ENCODE data around the gene GCK. TPM values are rescaled to one million over a fixed set of nuclear protein-coding genes. Genes with fewer than 3 reads are reported as not detected.

Gene GCK
- total RNA-seq, 4 donors from 2014 or later, result 0.16 to 0.96 TPM; not detected in 2

DNA sequence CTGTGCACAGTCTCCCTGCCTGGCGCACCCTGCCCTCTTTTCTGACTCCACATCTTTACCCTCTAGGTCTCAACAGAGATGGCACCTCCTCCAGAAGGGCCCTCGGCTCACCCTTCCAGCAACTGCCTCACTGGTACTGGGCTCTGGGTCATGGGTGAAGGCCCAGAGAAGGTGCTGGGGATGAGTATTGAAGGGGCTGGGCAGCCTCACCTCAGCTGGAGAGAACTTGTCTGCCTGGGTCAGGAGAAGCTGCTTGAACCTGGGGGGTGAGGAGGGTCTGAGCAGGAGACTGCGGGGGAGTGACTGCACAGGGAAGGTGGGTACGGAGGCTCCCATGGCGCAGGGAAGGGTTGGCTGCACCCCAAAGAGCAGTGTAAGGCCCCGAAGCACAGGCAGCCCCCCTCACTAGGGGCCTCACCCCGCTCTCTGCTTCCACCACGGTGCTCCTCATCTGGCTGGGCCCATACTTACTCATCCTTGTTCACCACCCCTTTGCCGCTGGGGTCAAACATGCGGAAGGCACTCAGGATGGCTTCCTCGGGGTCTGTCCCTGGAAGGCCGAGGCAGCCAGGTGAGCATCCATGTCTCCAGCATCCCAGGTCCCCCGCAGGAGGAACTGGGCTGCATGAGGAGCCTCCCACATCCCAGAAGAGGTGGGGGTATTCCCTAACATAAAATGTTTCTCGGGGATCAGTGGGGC, 49.8 kb downstream of the GCK start:
- 92% methylated on average over 14 of the region's 14 CpGs; no CpG with 5 or more reads in 1 of the 2 donors for WGBS, 2 donors (ENCODE audit: low coverage in 1 of 2)
- intact Hi-C loops (cut with DNase I; ENCODE audit: low total_unique reads), result no loop called here
- Histone ChIP-seq H3K4me1 (no peaks in the 10 kb centered on the region), H3K36me3 (no peaks in the 10 kb centered on the region), H3K4me3 (no peak overlapping the region), H3K27ac (no peak overlapping the region), H3K27me3 (no peaks in the 10 kb centered on the region), H3K9me3 (no peaks in the 10 kb centered on the region)
- DNase-seq, result no peak
- TF ChIP-seq EP300 (IDR thresholded peaks at IDR 0.05; ENCODE audit: low read depth), result no peak
- no peak for TF ChIP-seq POLR2A (IDR thresholded peaks at IDR 0.05)
- TF ChIP-seq, protein P1, sequence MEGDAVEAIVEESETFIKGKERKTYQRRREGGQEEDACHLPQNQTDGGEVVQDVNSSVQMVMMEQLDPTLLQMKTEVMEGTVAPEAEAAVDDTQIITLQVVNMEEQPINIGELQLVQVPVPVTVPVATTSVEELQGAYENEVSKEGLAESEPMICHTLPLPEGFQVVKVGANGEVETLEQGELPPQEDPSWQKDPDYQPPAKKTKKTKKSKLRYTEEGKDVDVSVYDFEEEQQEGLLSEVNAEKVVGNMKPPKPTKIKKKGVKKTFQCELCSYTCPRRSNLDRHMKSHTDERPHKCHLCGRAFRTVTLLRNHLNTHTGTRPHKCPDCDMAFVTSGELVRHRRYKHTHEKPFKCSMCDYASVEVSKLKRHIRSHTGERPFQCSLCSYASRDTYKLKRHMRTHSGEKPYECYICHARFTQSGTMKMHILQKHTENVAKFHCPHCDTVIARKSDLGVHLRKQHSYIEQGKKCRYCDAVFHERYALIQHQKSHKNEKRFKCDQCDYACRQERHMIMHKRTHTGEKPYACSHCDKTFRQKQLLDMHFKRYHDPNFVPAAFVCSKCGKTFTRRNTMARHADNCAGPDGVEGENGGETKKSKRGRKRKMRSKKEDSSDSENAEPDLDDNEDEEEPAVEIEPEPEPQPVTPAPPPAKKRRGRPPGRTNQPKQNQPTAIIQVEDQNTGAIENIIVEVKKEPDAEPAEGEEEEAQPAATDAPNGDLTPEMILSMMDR (IDR thresholded peaks at IDR 0.05), result no peak
- TF ChIP-seq POLR2AphosphoS5 (IDR thresholded peaks at IDR 0.05), result no peak
- in situ Hi-C loops (cut with MboI; ENCODE audit: low pct_ligation_motif_present in 1 of 4, low pct_unique_long_range_greater_than_20kb in 1 of 4, low sequenced_read_pairs in 3 of 4), result no loop called here

GRCh38 chr7:44138698-44139097, 50.5 kb downstream of the GCK start:
- no peak for TF ChIP-seq POLR2A (IDR thresholded peaks at IDR 0.05)
- TF ChIP-seq, protein P1 (IDR thresholded peaks at IDR 0.05), result no peak
- TF ChIP-seq EP300 (IDR thresholded peaks at IDR 0.05; ENCODE audit: low read depth), result no peak
- TF ChIP-seq POLR2AphosphoS5 (IDR thresholded peaks at IDR 0.05), result no peak
- 80% methylated on average over 8 of the region's 8 CpGs; no CpG with 5 or more reads in 1 of the 2 donors for WGBS, 2 donors (ENCODE audit: low coverage in 1 of 2)
- no peaks in the 10 kb centered on the region for H3K27me3 ChIP-seq
- in situ Hi-C loops (cut with MboI; ENCODE audit: low pct_ligation_motif_present in 1 of 4, low pct_unique_long_range_greater_than_20kb in 1 of 4, low sequenced_read_pairs in 3 of 4), result no loop called here
- H3K4me3 ChIP-seq, result no peak overlapping the region
- no peak for DNase-seq
- H3K9me3 ChIP-seq, result no peaks in the 10 kb centered on the region
- H3K36me3 ChIP-seq, result no peaks in the 10 kb centered on the region
- intact Hi-C loops (cut with DNase I; ENCODE audit: low total_unique reads), result no loop called here
- no peaks in the 10 kb centered on the region for H3K4me1 ChIP-seq
- no peak overlapping the region for H3K27ac ChIP-seq

- Histone ChIP-seq H3K27me3 (no peaks in the 10 kb centered on the region), H3K27ac (no peak overlapping the region), H3K4me3 (no peak overlapping the region), H3K9me3 (no peaks in the 10 kb centered on the region), H3K36me3 (no peaks in the 10 kb centered on the region), H3K4me1 (no peaks in the 10 kb centered on the region)
- in situ Hi-C loops (cut with MboI; ENCODE audit: low pct_ligation_motif_present in 1 of 4, low pct_unique_long_range_greater_than_20kb in 1 of 4, low sequenced_read_pairs in 3 of 4), result no loop called here
- 84 to 95% methylated on average over 5 of the region's 5 CpGs for WGBS, 2 donors (ENCODE audit: low coverage in 1 of 2)
- no peak for TF ChIP-seq POLR2AphosphoS5 (IDR thresholded peaks at IDR 0.05)
- no peak for TF ChIP-seq EP300 (IDR thresholded peaks at IDR 0.05; ENCODE audit: low read depth)
- TF ChIP-seq POLR2A (IDR thresholded peaks at IDR 0.05), result no peak
- TF ChIP-seq, protein P1 (IDR thresholded peaks at IDR 0.05), result no peak
- intact Hi-C loops (cut with DNase I; ENCODE audit: low total_unique reads), result no loop called here
- DNase-seq, result no peak
Observed at GRCh38 chr7:44136731-44137130, 52.5 kb downstream of the GCK start.

- H3K4me3 ChIP-seq, result no peak overlapping the region
- DNase-seq, result no peak
- no peaks in the 10 kb centered on the region for H3K27me3 ChIP-seq
- H3K36me3 ChIP-seq, result no peaks in the 10 kb centered on the region
- in situ Hi-C loops (cut with MboI; ENCODE audit: low pct_ligation_motif_present in 1 of 4, low pct_unique_long_range_greater_than_20kb in 1 of 4, low sequenced_read_pairs in 3 of 4), result no loop called here
- 83 to 95% methylated on average over 4 of the region's 4 CpGs for WGBS, 2 donors (ENCODE audit: low coverage in 1 of 2)
- H3K27ac ChIP-seq, result no peak overlapping the region
- H3K4me1 ChIP-seq, result no peaks in the 10 kb centered on the region
- no peaks in the 10 kb centered on the region for H3K9me3 ChIP-seq
- intact Hi-C loops (cut with DNase I; ENCODE audit: low total_unique reads), result no loop called here
- TF ChIP-seq POLR2A (IDR thresholded peaks at IDR 0.05) (no peak), POLR2AphosphoS5 (IDR thresholded peaks at IDR 0.05) (no peak), EP300 (IDR thresholded peaks at IDR 0.05; ENCODE audit: low read depth) (no peak)
- TF ChIP-seq, protein P1 (IDR thresholded peaks at IDR 0.05), result no peak
Observed at GRCh38 chr7:44134943-44135628, 54.2 kb downstream of the GCK start.
